H1 (cell line): ENCODE data around the gene AGBL4. TPM values are rescaled to one million over a fixed set of nuclear protein-coding genes. Genes with fewer than 3 reads are reported as not detected.

Experiments
- CTCF ChIA-PET: fragments of 300-600 bp; sonication (Branson Sonifier 250); formaldehyde crosslinking; loops from one replicate; lab custom pipeline; 2021; ENCODE audit not compliant: partially characterized antibody; lab: Charles Lee
- POLR2A ChIA-PET: fragments of 300-600 bp; sonication (Branson Sonifier 250); formaldehyde crosslinking; loops from one replicate; lab custom pipeline; 2021; ENCODE audit warnings: inconsistent platforms; ENCODE audit not compliant: partially characterized antibody; lab: Charles Lee
- DNase-seq, 2 experiments: peaks; one replicate each; pipeline versions ENCODE4 v3.0.0 to v3.0.0-alpha.2; 2010 to 2022; ENCODE audit warnings: low spot score in 2 of 2, low read depth in 1 of 2, mixed read lengths in 1 of 2
- FAIRE-seq: peaks from 2 replicates; lab custom pipeline; 2011; peaks lifted over from hg19 to GRCh38; lab: Jason Lieb, UNC
- H2AFZ ChIP-seq: 2 replicates; pipeline ENCODE4 v1.8.1; 2012; ENCODE audit warnings: low read length, inconsistent platforms
- H2AK5ac ChIP-seq: 2 replicates; pipeline ENCODE4 v1.6.1; 2013; ENCODE audit warnings: low read depth, low read length
- H2BK120ac ChIP-seq: replicated peaks from 2 replicates; pipeline ENCODE3; 2013; ENCODE audit warnings: low read depth, low read length, inconsistent platforms
- H2BK12ac ChIP-seq: 2 replicates; pipeline ENCODE4 v1.6.1; 2013; ENCODE audit warnings: low read depth, low read length
- H2BK15ac ChIP-seq: 2 replicates; pipeline ENCODE4 v1.6.1; 2013; ENCODE audit warnings: low read length
- H2BK20ac ChIP-seq: 2 replicates; pipeline ENCODE4 v1.6.1; 2013; ENCODE audit warnings: low read length
- H2BK5ac ChIP-seq: 2 replicates; pipeline ENCODE4 v1.6.1; 2013; ENCODE audit warnings: low read depth, low read length
- H3K14ac ChIP-seq: 2 replicates; pipeline ENCODE4 v1.6.1; 2013; ENCODE audit warnings: inconsistent platforms; ENCODE audit not compliant: insufficient read length
- H3K18ac ChIP-seq: 2 replicates; pipeline ENCODE4 v1.6.1; 2013; ENCODE audit warnings: low read length; ENCODE audit errors: extremely low read depth
- H3K23ac ChIP-seq: 2 replicates; pipeline ENCODE4 v1.6.1; 2013; ENCODE audit warnings: inconsistent platforms; ENCODE audit not compliant: insufficient read length
- H3K23me2 ChIP-seq: 2 replicates; pipeline ENCODE4 v1.6.1; 2013; ENCODE audit warnings: low read depth, low read length
- H3K27ac ChIP-seq: 2 replicates; pipeline ENCODE4 v1.6.1; 2011; ENCODE audit warnings: low read depth, low read length, inconsistent platforms
- H3K27me3 ChIP-seq, 4 experiments: replicated peaks in 1 of 4; 1 replicate in 1 of 4; 2 replicates in 3 of 4; pipeline versions ENCODE4 v1.6.1 to v1.8.1; 2011 to 2013; ENCODE audit warnings: low read length in 3 of 4, mild to moderate bottlenecking in 3 of 4, inconsistent platforms in 2 of 4, mixed read lengths in 2 of 4, moderate library complexity in 1 of 4; ENCODE audit not compliant: control insufficient read depth in 3 of 4, insufficient read depth in 3 of 4; ENCODE audit errors: extremely low read depth in 1 of 4
- H3K36me3 ChIP-seq, 4 experiments: 2 replicates each; pipeline versions ENCODE4 v1.6.1 to v1.8.1; 2011 to 2013; ENCODE audit warnings: mild to moderate bottlenecking in 4 of 4, low read length in 3 of 4, moderate library complexity in 2 of 4, control low read depth in 1 of 4, inconsistent platforms in 1 of 4; ENCODE audit not compliant: insufficient read depth in 4 of 4, control insufficient read depth in 2 of 4
- H3K4ac ChIP-seq: replicated peaks from 2 replicates; pipeline ENCODE3; 2013; ENCODE audit warnings: low read length, low read depth, mixed read lengths, inconsistent platforms; ENCODE audit not compliant: insufficient read length
- H3K4me1 ChIP-seq, 4 experiments: replicated peaks in 1 of 4; 1 replicate in 1 of 4; 2 replicates in 3 of 4; pipeline versions ENCODE4 v1.6.1 to v1.8.1; 2011 to 2013; ENCODE audit warnings: low read length in 3 of 4, inconsistent platforms in 2 of 4, mixed read lengths in 1 of 4; ENCODE audit not compliant: insufficient read depth in 4 of 4, control insufficient read depth in 3 of 4
- H3K4me2 ChIP-seq, 2 experiments: 2 replicates each; pipeline versions ENCODE4 v1.6.1 to v1.8.1; 2011 to 2013; ENCODE audit warnings: low read depth in 2 of 2, low read length in 2 of 2, control low read depth in 1 of 2, inconsistent platforms in 1 of 2, mild to moderate bottlenecking in 1 of 2; ENCODE audit not compliant: insufficient read depth in 1 of 2
- H3K4me3 ChIP-seq, 4 experiments: fragments of 200-600, 300-600 bp in 1 of 4; sonication (generic), shearing (Covaris generic), sonication (Bioruptor Twin) in 1 of 4; 2 replicates each; pipeline versions ENCODE4 v1.5.1 to v1.8.1; 2011 to 2016; ENCODE audit warnings: low read length in 4 of 4, low read depth in 3 of 4, control low read depth in 2 of 4, inconsistent platforms in 2 of 4, mild to moderate bottlenecking in 2 of 4, mixed read lengths in 1 of 4, moderate library complexity in 1 of 4; ENCODE audit not compliant: insufficient read depth in 2 of 4; ENCODE audit errors: extremely low read depth in 1 of 4
- H3K56ac ChIP-seq: replicated peaks from 2 replicates; pipeline ENCODE3; 2013; ENCODE audit warnings: low read depth, mild to moderate bottlenecking, mixed read lengths, low read length, inconsistent platforms; ENCODE audit not compliant: insufficient read length
- H3K79me1 ChIP-seq: 2 replicates; pipeline ENCODE4 v1.6.1; 2013; ENCODE audit warnings: low read depth, low read length, control low read depth
- H3K79me2 ChIP-seq, 2 experiments: 2 replicates each; pipeline versions ENCODE4 v1.6.1 to v1.8.1; 2012 to 2013; ENCODE audit warnings: low read length in 2 of 2, mild to moderate bottlenecking in 2 of 2, inconsistent platforms in 1 of 2; ENCODE audit not compliant: insufficient read depth in 2 of 2, control insufficient read depth in 1 of 2
- H3K9ac ChIP-seq, 4 experiments: replicated peaks in 1 of 4; 1 replicate in 1 of 4; 2 replicates in 3 of 4; pipeline versions ENCODE4 v1.6.1 to v1.8.1; 2011 to 2013; ENCODE audit warnings: low read depth in 3 of 4, low read length in 3 of 4, control low read depth in 2 of 4, mild to moderate bottlenecking in 2 of 4, moderate library complexity in 2 of 4, inconsistent platforms in 1 of 4; ENCODE audit errors: extremely low read depth in 1 of 4
- H3K9me3 ChIP-seq, 2 experiments: 2 replicates each; pipeline versions ENCODE4 v1.6.1 to v1.8.1; 2012 to 2013; ENCODE audit warnings: mild to moderate bottlenecking in 2 of 2, moderate library complexity in 2 of 2, control low read depth in 1 of 2, inconsistent platforms in 1 of 2, low read depth in 1 of 2, low read length in 1 of 2, mixed read lengths in 1 of 2; ENCODE audit not compliant: insufficient read depth in 2 of 2
- H4K20me1 ChIP-seq, 2 experiments: replicated peaks in 1 of 2; 2 replicates each; pipeline versions ENCODE3 to v1.8.1; 2011 to 2013; ENCODE audit warnings: inconsistent platforms in 2 of 2, low read length in 2 of 2, mild to moderate bottlenecking in 1 of 2; ENCODE audit not compliant: insufficient read depth in 2 of 2, control insufficient read depth in 1 of 2
- H4K5ac ChIP-seq: 2 replicates; pipeline ENCODE4 v1.6.1; 2013; ENCODE audit warnings: low read length, low read depth, mixed read lengths, inconsistent platforms; ENCODE audit not compliant: insufficient read length
- H4K8ac ChIP-seq: 2 replicates; pipeline ENCODE4 v1.8.0; 2013; ENCODE audit warnings: mild to moderate bottlenecking, moderate library complexity, low read length, inconsistent platforms; ENCODE audit not compliant: insufficient read depth; ENCODE audit errors: extremely low read depth
- H4K91ac ChIP-seq: replicated peaks from 2 replicates; pipeline ENCODE3; 2013; ENCODE audit warnings: low read length, mixed read lengths, inconsistent platforms; ENCODE audit not compliant: insufficient read length
- CHD2 ChIP-seq: IDR thresholded peaks from 2 replicates; pipeline ENCODE4 v1.6.1; 2012; ENCODE audit warnings: low read length, improper control_type of control experiment
- RXRA ChIP-seq: IDR thresholded peaks from 2 replicates; pipeline ENCODE4 v1.6.1; 2011; ENCODE audit warnings: low read depth, mild to moderate bottlenecking, low read length, moderate library complexity; ENCODE audit not compliant: insufficient read depth
- WGBS, 2 experiments: shearing (Covaris generic) in 1 of 2; methylation state at CpG; one replicate each; pipeline versions ENCODE4 v1.1.6 to v1.1.7; 2013 to 2015; ENCODE audit warnings: low lambda C conversion rate in 2 of 2, mixed read lengths in 2 of 2, inconsistent platforms in 1 of 2, low coverage in 1 of 2, missing lambda C conversion rate in 1 of 2; ENCODE audit not compliant: insufficient replicate concordance in 2 of 2, insufficient coverage in 1 of 2, insufficient read length in 1 of 2; ENCODE audit errors: extremely low coverage in 1 of 2, missing lambda C conversion rate in 1 of 2; 5-methylcytosine and 5-hydroxymethylcytosine counted together
- polyA plus RNA-seq, 7 experiments: library from polyadenylated mRNA; depleted of rRNA in 3 of 7; stranded (reverse) in 5 of 7; unstranded in 2 of 7; fragments of >200 nt in 5 of 7; fragments of 200-250 nt in 2 of 7; gene quantifications; 1 replicate in 5 of 7; 2 replicates in 1 of 7; 4 replicates in 1 of 7; pipeline versions ENCODE4 v1.2.1 to v1.2.3, GENCODE V29; 2011 to 2013; ENCODE audit warnings: missing spikeins in 2 of 7, mixed read lengths in 2 of 7
- total RNA-seq: library from RNA; stranded (reverse); fragmentation: NEBNext Ultra II Directional; extraction: Animal tissue kit (Norgen Biotek cat#: 25700); gene quantifications from 2 replicates; pipeline ENCODE4 v1.2.1, GENCODE V29; 2021

AGBL4 gene
- total and polyA plus RNA-seq, 2 of the 8 experiments (the other 6 are each of a cell fraction or from before 2014, with no cell fraction given): 0.41 to 0.45 TPM

DNA sequence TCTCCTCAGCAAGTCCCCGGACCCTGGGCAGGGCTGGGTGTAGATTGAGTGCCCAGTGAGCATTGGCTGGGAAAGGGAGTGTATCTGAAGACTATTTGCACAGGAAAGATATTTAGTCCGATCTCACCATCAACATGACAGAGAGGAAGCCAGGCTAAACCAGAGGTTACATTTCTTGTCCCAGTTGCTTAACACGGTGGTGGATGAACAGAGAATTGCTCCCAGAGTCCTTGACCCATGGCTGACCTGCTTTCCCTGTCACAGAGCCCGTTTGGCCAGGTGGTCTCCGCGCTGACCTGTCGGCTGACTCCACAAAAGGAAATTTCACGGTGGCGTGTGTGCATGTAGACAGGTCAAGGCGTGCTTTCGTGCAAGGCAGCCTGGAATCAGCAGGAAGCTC, 1330.6 kb downstream of the AGBL4 start:
- Histone ChIP-seq H3K79me1 (no peaks in the 10 kb centered on the region), H3K23me2 (no peaks in the 10 kb centered on the region), H3K27ac (no peak overlapping the region), H3K14ac (no peak overlapping the region), H2BK12ac (no peak overlapping the region), H2BK20ac (no peak overlapping the region), H2BK5ac (no peak overlapping the region), H3K79me2 (no peaks in the 10 kb centered on the region), H4K91ac (no peak overlapping the region), H2AFZ (no peak overlapping the region), H2BK120ac (no peak overlapping the region), H3K56ac (no peak overlapping the region), H4K8ac (no peak overlapping the region), H3K4me2 (no peak overlapping the region), H3K27me3 (no peaks in the 10 kb centered on the region), H3K4me1 (no peaks in the 10 kb centered on the region), H4K20me1 (no peaks in the 10 kb centered on the region), H3K9ac (no peak overlapping the region), H2AK5ac (no peak overlapping the region), H2BK15ac (no peak overlapping the region), H3K4me3 (no peak overlapping the region), H3K4ac (no peak overlapping the region), H3K36me3 (no peaks in the 10 kb centered on the region), H3K9me3 (no peaks in the 10 kb centered on the region), H4K5ac (no peak overlapping the region), H3K23ac (no peak overlapping the region), H3K18ac (no peak overlapping the region)
- ChIA-PET POLR2A (no interaction called here), CTCF (interaction anchor here (2.8 to 11.4 kb wide), 2 partner anchors 17 to 120 kb away, joined by 16 to 203 read pairs; no protein-coding TSS in a partner anchor)
- DNase-seq: no peak
- no peak for FAIRE-seq
- 93% methylated on average over 11 of the region's 11 CpGs; no CpG with 5 or more reads in 1 of the 2 experiments for WGBS, 2 experiments
- TF ChIP-seq CHD2 (no peak), RXRA (no peak)
